Mucosa of descending colon (tissue), 3 donors: ENCODE measurements around the gene CST8. TPM values are rescaled to one million over a fixed set of nuclear protein-coding genes. Genes with fewer than 3 reads are reported as not detected.

Experiments used
- ATAC-seq: fragments of 200-7000 bp; cut with Tn5 transposase; one replicate; pipeline ENCODE4 v1.9.1; 2020; ENCODE audit warnings: mild to moderate bottlenecking, moderate library complexity
- DNase-seq, 3 donors: peaks; one replicate each; pipeline ENCODE4 v3.0.0-alpha.2; 2020
- H3K36me3 ChIP-seq: fragments of 200-600 bp; one replicate; pipeline ENCODE4 v1.8.0; 2021; ENCODE audit warnings: low read depth, mild to moderate bottlenecking
- H3K4me1 ChIP-seq: fragments of 200-600 bp; one replicate; pipeline ENCODE4 v1.8.0; 2021; ENCODE audit warnings: low read depth, mild to moderate bottlenecking
- H3K4me3 ChIP-seq: fragments of 200-600 bp; one replicate; pipeline ENCODE4 v1.8.0; 2021; ENCODE audit warnings: mild to moderate bottlenecking
- H3K9me3 ChIP-seq: fragments of 200-600 bp; one replicate; pipeline ENCODE4 v1.8.0; 2021; ENCODE audit warnings: mild to moderate bottlenecking
- intact Hi-C, 2 donors: fragments of 100-400 bp; cut with DNase I in 1 of 2; cut with micrococcal nuclease in 1 of 2; formaldehyde crosslinking; loops; one replicate each; pipeline versions ENCODE4 v1.11.0 to v1.11.1; 2022; cut with DNase I, micrococcal nuclease
- total RNA-seq, 3 donors: library from RNA; stranded (reverse); fragmentation: NEBNext Ultra II Directional in 2 of 3; extraction: Animal tissue kit (Norgen Biotek cat#: 25700) in 2 of 3; gene quantifications; one replicate each; pipeline versions ENCODE4 v1.2.1 to v1.2.4, GENCODE V29; 2021 to 2023
- TF ChIP-seq, protein P1 (sequence below): fragments of 200-600 bp; IDR thresholded peaks from one replicate; pipeline ENCODE4 v1.8.0; 2022; ENCODE audit warnings: antibody characterized with exemption, mild to moderate bottlenecking
- donor health status: DM: no; HTN: no; CAD: no; lungs with moderate emphysema.
- donor health status: DM: no; HTN: no; CAD: no.
- donor health status: DM: no; HTN: yes; CAD: no.

Gene CST8
- total RNA-seq, 3 donors from 2014 or later: not detected

DNA sequence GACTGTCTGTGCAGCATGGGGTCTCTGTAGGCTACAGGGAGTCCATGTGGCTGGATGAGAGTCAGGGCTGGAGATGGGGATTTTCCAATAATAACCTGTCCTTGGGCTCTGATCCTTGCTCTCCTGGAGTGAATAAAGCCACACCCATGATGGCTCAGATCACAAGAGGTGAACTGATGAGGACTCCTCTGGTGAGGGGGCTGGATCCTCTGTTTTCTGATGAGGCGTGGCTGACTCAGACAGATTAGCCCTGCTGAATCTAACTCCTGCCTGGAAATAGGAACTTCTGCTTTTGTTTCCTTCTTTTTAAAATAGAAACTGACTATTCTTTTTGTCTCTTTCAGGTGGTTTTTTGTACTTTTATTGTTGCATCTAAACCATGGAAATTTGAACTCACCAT is 50.4 kb downstream of the CST8 start:
- intact Hi-C loops: no loop called here
- no peak for DNase-seq
- no peak overlapping the region for H3K4me3 ChIP-seq
- TF ChIP-seq, protein P1, sequence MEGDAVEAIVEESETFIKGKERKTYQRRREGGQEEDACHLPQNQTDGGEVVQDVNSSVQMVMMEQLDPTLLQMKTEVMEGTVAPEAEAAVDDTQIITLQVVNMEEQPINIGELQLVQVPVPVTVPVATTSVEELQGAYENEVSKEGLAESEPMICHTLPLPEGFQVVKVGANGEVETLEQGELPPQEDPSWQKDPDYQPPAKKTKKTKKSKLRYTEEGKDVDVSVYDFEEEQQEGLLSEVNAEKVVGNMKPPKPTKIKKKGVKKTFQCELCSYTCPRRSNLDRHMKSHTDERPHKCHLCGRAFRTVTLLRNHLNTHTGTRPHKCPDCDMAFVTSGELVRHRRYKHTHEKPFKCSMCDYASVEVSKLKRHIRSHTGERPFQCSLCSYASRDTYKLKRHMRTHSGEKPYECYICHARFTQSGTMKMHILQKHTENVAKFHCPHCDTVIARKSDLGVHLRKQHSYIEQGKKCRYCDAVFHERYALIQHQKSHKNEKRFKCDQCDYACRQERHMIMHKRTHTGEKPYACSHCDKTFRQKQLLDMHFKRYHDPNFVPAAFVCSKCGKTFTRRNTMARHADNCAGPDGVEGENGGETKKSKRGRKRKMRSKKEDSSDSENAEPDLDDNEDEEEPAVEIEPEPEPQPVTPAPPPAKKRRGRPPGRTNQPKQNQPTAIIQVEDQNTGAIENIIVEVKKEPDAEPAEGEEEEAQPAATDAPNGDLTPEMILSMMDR: no peak
- H3K4me1 ChIP-seq: no peaks in the 10 kb centered on the region
- no peak for ATAC-seq
- H3K9me3 ChIP-seq: no peaks in the 10 kb centered on the region
- no peaks in the 10 kb centered on the region for H3K36me3 ChIP-seq

DNA sequence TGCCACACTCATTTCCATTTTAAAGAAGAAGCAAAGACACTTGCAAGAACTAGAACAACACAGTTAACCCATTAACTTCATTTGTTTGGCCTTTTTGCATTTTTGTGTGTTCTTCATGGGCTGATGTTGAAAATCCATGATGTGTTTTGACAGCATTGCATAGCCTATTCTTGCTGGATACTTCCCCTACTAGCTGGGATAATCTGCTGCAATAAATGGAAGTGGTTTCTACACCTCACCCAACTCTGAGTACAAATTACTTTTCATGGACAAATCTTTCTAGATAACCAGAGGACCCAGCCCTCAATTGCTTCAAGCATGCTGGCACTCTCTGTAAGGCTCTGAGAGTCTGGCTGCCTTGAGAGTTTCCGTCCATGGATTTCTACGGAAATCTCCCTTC is 50.9 kb downstream of the CST8 start:
- Histone ChIP-seq H3K9me3 (no peaks in the 10 kb centered on the region), H3K4me1 (no peaks in the 10 kb centered on the region), H3K36me3 (no peaks in the 10 kb centered on the region), H3K4me3 (no peak overlapping the region)
- TF ChIP-seq, protein P1: no peak
- intact Hi-C loops: no loop called here
- DNase-seq: no peak
- ATAC-seq: no peak

DNA sequence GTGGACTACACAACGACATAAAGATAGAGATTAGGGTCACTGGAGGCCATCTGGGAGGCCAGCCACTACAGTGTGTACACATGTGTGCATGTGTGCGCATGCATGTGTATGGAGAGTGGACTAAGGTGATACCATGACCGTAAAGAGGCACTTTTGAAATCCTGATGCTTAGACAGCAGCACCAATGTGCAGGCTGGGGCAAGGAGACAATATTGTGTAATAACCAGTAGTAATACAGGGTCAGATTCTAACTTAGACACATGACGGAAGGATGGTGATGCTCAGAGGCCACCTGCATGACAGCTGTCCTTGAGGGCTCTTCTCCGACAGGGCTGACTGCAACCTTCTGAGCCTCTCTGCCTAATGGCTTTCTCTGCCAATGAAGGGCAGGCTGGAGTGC is 51.9 kb downstream of the CST8 start:
- DNase-seq (no peak), ATAC-seq (no peak)
- intact Hi-C loops: no loop called here
- Histone ChIP-seq H3K4me1 (no peaks in the 10 kb centered on the region), H3K36me3 (no peaks in the 10 kb centered on the region), H3K4me3 (no peak overlapping the region), H3K9me3 (no peaks in the 10 kb centered on the region)
- TF ChIP-seq, protein P1: no peak

DNA sequence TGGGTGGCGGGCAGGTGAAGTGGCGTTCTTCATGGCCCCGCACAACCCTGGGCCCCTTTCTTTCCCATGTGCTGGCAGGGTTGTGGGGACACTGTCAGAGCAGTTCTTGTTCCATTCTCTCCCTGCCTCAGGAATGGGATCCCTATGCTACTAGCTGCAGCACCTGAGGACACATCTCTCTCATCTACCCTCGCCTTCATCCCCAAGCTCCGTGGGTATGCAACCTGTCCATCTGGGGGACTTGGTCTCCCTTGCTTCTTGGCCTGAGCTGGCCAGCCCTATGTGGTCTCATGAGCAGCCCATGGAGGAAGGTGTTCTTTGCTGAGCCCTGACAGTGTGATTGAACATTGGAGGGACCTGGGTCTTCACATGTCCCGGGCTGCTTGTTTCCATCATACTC is 53.2 kb downstream of the CST8 start:
- Histone ChIP-seq H3K9me3 (no peaks in the 10 kb centered on the region), H3K4me3 (no peak overlapping the region), H3K36me3 (no peaks in the 10 kb centered on the region), H3K4me1 (no peaks in the 10 kb centered on the region)
- ATAC-seq: no peak
- TF ChIP-seq, protein P1: no peak
- intact Hi-C loops: no loop called here
- DNase-seq: no peak

Other genes with a start within 250 kb of the CST8 start
- gene NXT1, start 140.3 kb upstream of the CST8 start, total RNA-seq: 10 to 100 TPM in 2 of 3 donors, 1 to 10 TPM in 1; 9.9 to 12.9 (median 10.6) TPM
- gene GZF1, start 128.9 kb upstream of the CST8 start, total RNA-seq: 10 to 100 TPM in 1 of 3 donors, 1 to 10 TPM in 2; 5.8 to 16.2 (median 9.3) TPM
- 10 to 100 TPM in 1 of 3 donors, 1 to 10 TPM in 2; 8.2 to 22.8 (median 8.9) TPM for gene NAPB, start 69.6 kb upstream of the CST8 start, total RNA-seq
- gene CSTL1, start 51.4 kb upstream of the CST8 start, total RNA-seq: not detected
- not detected for gene CST11, start 38.2 kb upstream of the CST8 start, total RNA-seq
- not detected for gene CST9L, start 77.4 kb downstream of the CST8 start, total RNA-seq
- gene CST9, start 114.8 kb downstream of the CST8 start, total RNA-seq: not detected
- gene CST3, start 146.8 kb downstream of the CST8 start, total RNA-seq: 100 to 1,000 TPM; 763 to 916 (median 852) TPM
- not detected for gene CST4, start 197.9 kb downstream of the CST8 start, total RNA-seq